HepG2 (cell line): ENCODE results near the gene TTLL11. TPM values are rescaled to one million over a fixed set of nuclear protein-coding genes. Genes with fewer than 3 reads are reported as not detected.

Experiments
- ATAC-seq: fragments of 200-7000 bp; cut with Tn5 transposase; 3 replicates; pipeline ENCODE4 v1.9.1; 2020; ENCODE audit warnings: mild to moderate bottlenecking, moderate library complexity
- BruUV-seq: library from RNA; stranded (reverse); fragments of 400-500 nt; replicated peaks from 2 replicates; lab custom pipeline; 2021; lab: Mats Ljungman, UMichigan
- CTCF ChIA-PET: fragments of 300-600 bp; formaldehyde crosslinking; extraction: SDS; loops from one replicate; lab custom pipeline; 2021; ENCODE audit warnings: low total read pairs, inconsistent platforms, low intra/inter-chr PET ratio; lab: Yijun Ruan, JAX
- POLR2A ChIA-PET: fragments of 350-600 bp; sonication (Branson Sonifier 250); formaldehyde crosslinking; loops from one replicate; lab custom pipeline; 2020; ENCODE audit warnings: antibody characterized with exemption, inconsistent platforms; lab: Yijun Ruan, JAX
- DNase-seq: peaks from one replicate; pipeline ENCODE4 v3.0.0-alpha.2; 2015; ENCODE audit warnings: low spot score
- FAIRE-seq: peaks from 3 replicates; lab custom pipeline; 2011; peaks lifted over from hg19 to GRCh38; lab: Jason Lieb, UNC
- H2AFZ ChIP-seq: one replicate; pipeline ENCODE4 v1.6.1; 2011; ENCODE audit warnings: low read length, inconsistent platforms
- H3K27ac ChIP-seq: fragments of 300-600 bp; 3 replicates; pipeline ENCODE4 v1.8.0; 2011; ENCODE audit warnings: mixed run types, mild to moderate bottlenecking, mixed read lengths, low read length, inconsistent platforms; ENCODE audit not compliant: insufficient read depth; ENCODE audit errors: extremely low read length
- H3K27me3 ChIP-seq, 2 experiments: fragments of 200-600 bp in 1 of 2; 2 replicates in 1 of 2; 3 replicates in 1 of 2; pipeline versions ENCODE4 v1.6.0 to v1.8.0; 2011; ENCODE audit warnings: low read length in 2 of 2, mild to moderate bottlenecking in 2 of 2, moderate library complexity in 2 of 2, inconsistent platforms in 1 of 2; ENCODE audit not compliant: insufficient read depth in 2 of 2, control insufficient read depth in 1 of 2
- H3K36me3 ChIP-seq, 2 experiments: fragments of 200-600 bp in 1 of 2; replicated peaks in 1 of 2; 2 replicates in 1 of 2; 3 replicates in 1 of 2; pipeline versions ENCODE4 v1.5.1 to v1.8.0; 2011; ENCODE audit warnings: low read length in 2 of 2, inconsistent platforms in 1 of 2; ENCODE audit not compliant: insufficient read depth in 2 of 2, control insufficient read depth in 1 of 2
- H3K4me1 ChIP-seq: 2 replicates; pipeline ENCODE4 v1.5.1; 2012; ENCODE audit warnings: low read length, inconsistent platforms; ENCODE audit not compliant: insufficient read depth
- H3K4me2 ChIP-seq: 2 replicates; pipeline ENCODE4 v1.6.0; 2011; ENCODE audit warnings: low read depth, low read length, inconsistent platforms
- H3K4me3 ChIP-seq, 3 experiments: fragments of 200-600 bp in 1 of 3; sonication (generic), shearing (Covaris generic) in 1 of 3; replicated peaks in 1 of 3; 2 replicates each; pipeline ENCODE4 v1.5.1; 2011 to 2016; ENCODE audit warnings: low read length in 3 of 3, inconsistent platforms in 2 of 3, low read depth in 2 of 3, mild to moderate bottlenecking in 2 of 3, control low read depth in 1 of 3, mixed read lengths in 1 of 3; ENCODE audit not compliant: insufficient read depth in 1 of 3
- H3K79me2 ChIP-seq: one replicate; pipeline ENCODE4 v1.6.1; 2011; ENCODE audit warnings: low read length, inconsistent platforms; ENCODE audit not compliant: insufficient read depth
- H3K9ac ChIP-seq: 2 replicates; pipeline ENCODE4 v1.6.0; 2011; ENCODE audit warnings: mild to moderate bottlenecking, low read depth, low read length, inconsistent platforms; ENCODE audit not compliant: insufficient read depth
- H3K9me3 ChIP-seq: 2 replicates; pipeline ENCODE4 v1.5.1; 2012; ENCODE audit warnings: mild to moderate bottlenecking, low read length
- H4K20me1 ChIP-seq: 2 replicates; pipeline ENCODE4 v1.6.0; 2011; ENCODE audit warnings: inconsistent platforms, mild to moderate bottlenecking, low read length, moderate library complexity; ENCODE audit not compliant: insufficient read depth
- ARHGAP35 ChIP-seq: sonication (generic); formaldehyde crosslinking; IDR thresholded peaks from 2 replicates; pipeline ENCODE4 v1.9.0; 2022; ENCODE audit warnings: mild to moderate bottlenecking, inconsistent platforms, moderate library complexity, missing genetic modification reagents, borderline replicate concordance
- EHMT2 ChIP-seq: fragments of 200-600 bp; sonication (generic); IDR thresholded peaks from 2 replicates; pipeline ENCODE4 v1.7.0; 2017; ENCODE audit warnings: antibody characterized with exemption, low read depth, low read length, borderline replicate concordance
- HMG20B ChIP-seq: conservative IDR thresholded peaks from 2 replicates; pipeline ENCODE4 v1.6.1; 2016; ENCODE audit warnings: missing genetic modification reagents, missing compliant biosample characterization
- HOXD1 ChIP-seq: sonication (generic); formaldehyde crosslinking; IDR thresholded peaks from 2 replicates; pipeline ENCODE4 v1.5.0; 2020; ENCODE audit warnings: missing genetic modification reagents
- MBNL3 ChIP-seq: fragments of 250-450 bp; sonication (Bioruptor Pico); conservative IDR thresholded peaks from 2 replicates; pipeline ENCODE4 v1.8.0; 2022; ENCODE audit warnings: mild to moderate bottlenecking, inconsistent platforms
- NR1H2 ChIP-seq: sonication (generic); formaldehyde crosslinking; IDR thresholded peaks from 2 replicates; pipeline ENCODE4 v1.8.1; 2022; ENCODE audit warnings: low read depth, missing genetic modification reagents, borderline replicate concordance
- SIX4 ChIP-seq: sonication (generic); formaldehyde crosslinking; IDR thresholded peaks from 2 replicates; pipeline ENCODE4 v1.4.0; 2020; ENCODE audit warnings: missing genetic modification reagents
- SP2 ChIP-seq: sonication (generic); formaldehyde crosslinking; IDR thresholded peaks from 2 replicates; pipeline ENCODE4 v1.5.1; 2020; ENCODE audit warnings: mild to moderate bottlenecking, missing genetic modification reagents
- TOPORS ChIP-seq: sonication (generic); formaldehyde crosslinking; IDR thresholded peaks from 2 replicates; pipeline ENCODE4 v1.8.0; 2023; ENCODE audit warnings: mild to moderate bottlenecking, missing genetic modification reagents
- ZBTB34 ChIP-seq: sonication (generic); formaldehyde crosslinking; IDR thresholded peaks from 2 replicates; pipeline ENCODE4 v1.8.0; 2022; ENCODE audit warnings: mild to moderate bottlenecking, missing genetic modification reagents
- ZNF296 ChIP-seq: sonication (generic); formaldehyde crosslinking; conservative IDR thresholded peaks from 2 replicates; pipeline ENCODE4 v1.5.0; 2020; ENCODE audit warnings: mild to moderate bottlenecking, missing genetic modification reagents
- ZNF383 ChIP-seq: sonication (generic); formaldehyde crosslinking; IDR thresholded peaks from 2 replicates; pipeline ENCODE4 v1.4.0; 2020; ENCODE audit warnings: missing genetic modification reagents, mild to moderate bottlenecking, borderline replicate concordance
- ZNF558 ChIP-seq: sonication (generic); formaldehyde crosslinking; IDR thresholded peaks from 2 replicates; pipeline ENCODE4 v1.9.0; 2022; ENCODE audit warnings: mild to moderate bottlenecking, missing genetic modification reagents, borderline replicate concordance
- ZNF580 ChIP-seq: IDR thresholded peaks from 2 replicates; pipeline ENCODE4 v1.6.1; 2016; ENCODE audit warnings: low read depth, borderline replicate concordance
- ZNF704 ChIP-seq: sonication (generic); formaldehyde crosslinking; IDR thresholded peaks from 2 replicates; pipeline ENCODE4 v1.8.1; 2023; ENCODE audit warnings: mild to moderate bottlenecking, inconsistent platforms, moderate library complexity, missing genetic modification reagents, borderline replicate concordance
- ZNF761 ChIP-seq: sonication (generic); formaldehyde crosslinking; conservative IDR thresholded peaks from 2 replicates; pipeline ENCODE4 v1.4.0; 2020; ENCODE audit warnings: mild to moderate bottlenecking, missing genetic modification reagents
- ZNF772 ChIP-seq: sonication (generic); formaldehyde crosslinking; IDR thresholded peaks from 2 replicates; pipeline ENCODE4 v1.5.0; 2020; ENCODE audit warnings: mild to moderate bottlenecking, missing genetic modification reagents
- ZZZ3 ChIP-seq: sonication (generic); formaldehyde crosslinking; IDR thresholded peaks from 2 replicates; pipeline ENCODE4 v1.4.0; 2020; ENCODE audit warnings: missing genetic modification reagents, mild to moderate bottlenecking, borderline replicate concordance
- WGBS: methylation state at CpG from one replicate; pipeline ENCODE4 v1.1.6; 2017; ENCODE audit warnings: low lambda C conversion rate; 5-methylcytosine and 5-hydroxymethylcytosine counted together
- in situ Hi-C: cut with HindIII; loops from 2 replicates; pipeline ENCODE4 v1.10.0; 2017; ENCODE audit warnings: low pct_unique_long_range_greater_than_20kb; ENCODE audit not compliant: extremely low pct_ligation_motif_present
- intact Hi-C: fragments of 100-400 bp; cut with micrococcal nuclease; formaldehyde crosslinking; loops from one replicate; pipeline ENCODE4 v1.10.0; 2022; ENCODE audit not compliant: unreplicated experiment
- polyA plus RNA-seq, 8 experiments: library from polyadenylated mRNA; depleted of rRNA in 3 of 8; stranded (reverse) in 7 of 8; unstranded in 1 of 8; fragments of >200 nt; fragmentation: Illumina TruSeq in 4 of 8; extraction: Trizol in 4 of 8; gene quantifications; 2 replicates each; pipeline versions ENCODE4 v1.2.1 to v1.2.3, GENCODE V29; 2011 to 2016; ENCODE audit warnings: low read depth in 4 of 8, missing spikeins in 1 of 8, mixed read lengths in 1 of 8; ENCODE audit not compliant: insufficient read depth in 1 of 8
- total RNA-seq, 5 experiments: library from RNA; depleted of rRNA; stranded (reverse); fragments of >200 nt; fragmentation: Illumina TruSeq; extraction: Trizol; gene quantifications; 2 replicates each; pipeline ENCODE4 v1.2.3, GENCODE V29; 2016; ENCODE audit warnings: low read depth in 1 of 5

TTLL11 gene
- total and polyA plus RNA-seq, 2 of the 13 experiments (the other 11 are each of a cell fraction or from before 2014, with no cell fraction given) = 4.5 to 5.2 TPM

- no peak for FAIRE-seq
- DNase-seq = no peak
- POLR2A ChIA-PET = no interaction called here
Measured at GRCh38 chr9:121950866-121951265, 142.2 kb downstream of the TTLL11 start.

GRCh38 chr9:121950441-121950840 lies 142.7 kb downstream of the TTLL11 start:
- no peak overlapping the region for H3K27ac ChIP-seq
- no peak overlapping the region for H3K9ac ChIP-seq
- BruUV-seq = no TSS peak
- H3K79me2 ChIP-seq = no peaks in the 10 kb centered on the region
- H3K4me2 ChIP-seq = no peak overlapping the region
- ATAC-seq (no peak), FAIRE-seq (no peak), DNase-seq (no peak)
- H3K4me3 ChIP-seq = no peak overlapping the region
- peaks cover 0 to 1% of the 10 kb centered on the region in 2 experiments; a peak in 2 of 5 replicates for H3K27me3 ChIP-seq
- no peaks in the 10 kb centered on the region for H3K9me3 ChIP-seq
- CTCF ChIA-PET = no interaction called here
- no peak overlapping the region for H2AFZ ChIP-seq
- intact Hi-C loops = no loop called here
- in situ Hi-C loops = no loop called here
- no peaks in the 10 kb centered on the region for H3K36me3 ChIP-seq
- 54% methylated on average over 9 of the region's 9 CpGs for WGBS
- POLR2A ChIA-PET = no interaction called here
- H4K20me1 ChIP-seq = no peaks in the 10 kb centered on the region
- H3K4me1 ChIP-seq = no peaks in the 10 kb centered on the region
- TF ChIP-seq ZBTB34 (CRISPR knock-in tag) (no peak), HMG20B (CRISPR knock-in tag) (no peak), TOPORS (CRISPR knock-in tag) (no peak), ZZZ3 (CRISPR knock-in tag) (no peak), SP2 (CRISPR knock-in tag) (no peak), ZNF704 (CRISPR knock-in tag) (no peak), ARHGAP35 (CRISPR knock-in tag) (no peak), ZNF558 (CRISPR knock-in tag) (no peak), ZNF383 (CRISPR knock-in tag) (no peak), HOXD1 (CRISPR knock-in tag) (no peak), NR1H2 (CRISPR knock-in tag) (no peak), ZNF296 (CRISPR knock-in tag) (no peak), EHMT2 (no peak), ZNF761 (no peak), ZNF580 (CRISPR knock-in tag) (no peak), SIX4 (CRISPR knock-in tag) (no peak)

More at GRCh38 chr9:121950866-121951265, 142.2 kb downstream of the TTLL11 start:
- 73% methylated on average over 7 of the region's 8 CpGs for WGBS
- no peak overlapping the region for H3K4me2 ChIP-seq
- no peaks in the 10 kb centered on the region for H3K79me2 ChIP-seq
- no peaks in the 10 kb centered on the region for H4K20me1 ChIP-seq
- H3K4me3 ChIP-seq = no peak overlapping the region
- H3K27ac ChIP-seq = no peak overlapping the region
- H2AFZ ChIP-seq = no peak overlapping the region
- intact Hi-C loops (no loop called here), in situ Hi-C loops (no loop called here)
- CTCF ChIA-PET = no interaction called here
- H3K4me1 ChIP-seq = no peaks in the 10 kb centered on the region
- H3K27me3 ChIP-seq = peaks cover 0 to 1% of the 10 kb centered on the region in 2 experiments; a peak in 1 of 5 replicates
- H3K9ac ChIP-seq = no peak overlapping the region
- ATAC-seq = no peak
- TF ChIP-seq ZNF772 (CRISPR knock-in tag) (no peak), MBNL3 (no peak)
- H3K9me3 ChIP-seq = no peaks in the 10 kb centered on the region
- no peaks in the 10 kb centered on the region for H3K36me3 ChIP-seq
- no TSS peak for BruUV-seq
